Kidney epithelial cell (primary cell): Measurements from ENCODE around the gene QSOX2. TPM values are rescaled to one million over a fixed set of nuclear protein-coding genes. Genes with fewer than 3 reads are reported as not detected.
"Not testable (repeated sequence)": the region's sequence is repeated elsewhere in the genome, so short reads cannot be mapped to it uniquely, and the experiment has no call there.

Experiments used
- DNase-seq: peaks from one replicate; pipeline ENCODE4 v3.0.0-alpha.2; 2010; ENCODE audit warnings: low read depth
- H3K27me3 ChIP-seq: 2 replicates; pipeline ENCODE4 v1.6.0; 2011; ENCODE audit warnings: low read length; ENCODE audit not compliant: control insufficient read depth, insufficient read depth
- H3K36me3 ChIP-seq: 2 replicates; pipeline ENCODE4 v1.5.1; 2011; ENCODE audit warnings: low read length; ENCODE audit not compliant: control insufficient read depth, insufficient read depth
- H3K4me3 ChIP-seq: 2 replicates; pipeline ENCODE4 v1.5.1; 2011; ENCODE audit warnings: low read depth, mild to moderate bottlenecking, control low read depth, low read length
- total RNA-seq: library from RNA; depleted of rRNA; stranded (reverse); fragments of >200 nt; gene quantifications from 2 replicates; pipeline ENCODE4 v1.2.3, GENCODE V29; 2015
- TF ChIP-seq, protein P1 (sequence below): IDR thresholded peaks from 2 replicates; pipeline ENCODE4 v1.5.1; 2011; ENCODE audit warnings: mild to moderate bottlenecking, moderate library complexity, low read length, control low read depth, inconsistent platforms; ENCODE audit not compliant: insufficient read depth, poor library complexity, severe bottlenecking

QSOX2 gene
- total RNA-seq, 1 donor from 2014 or later = 17.3 TPM

DNA sequence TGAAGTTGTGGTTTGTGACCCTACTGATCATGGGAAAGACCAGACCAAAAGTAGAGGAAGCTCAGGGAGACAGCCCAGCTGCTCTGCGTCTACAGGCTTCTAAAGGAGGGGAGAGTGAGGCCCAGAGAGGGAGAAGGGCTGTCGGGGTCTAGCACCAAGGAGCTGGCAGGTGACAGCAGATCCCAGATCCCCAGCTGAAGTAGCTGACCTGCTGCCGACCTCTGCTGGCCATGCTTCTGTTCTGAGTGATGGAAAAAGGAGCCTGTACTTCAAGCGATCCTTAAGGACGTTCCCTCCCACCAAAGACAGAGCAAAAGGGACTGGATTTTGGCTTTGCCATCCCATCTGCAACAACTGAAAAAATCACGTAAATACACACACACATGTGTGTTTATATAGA, 22.7 kb upstream of the QSOX2 start:
- TF ChIP-seq, protein P1, sequence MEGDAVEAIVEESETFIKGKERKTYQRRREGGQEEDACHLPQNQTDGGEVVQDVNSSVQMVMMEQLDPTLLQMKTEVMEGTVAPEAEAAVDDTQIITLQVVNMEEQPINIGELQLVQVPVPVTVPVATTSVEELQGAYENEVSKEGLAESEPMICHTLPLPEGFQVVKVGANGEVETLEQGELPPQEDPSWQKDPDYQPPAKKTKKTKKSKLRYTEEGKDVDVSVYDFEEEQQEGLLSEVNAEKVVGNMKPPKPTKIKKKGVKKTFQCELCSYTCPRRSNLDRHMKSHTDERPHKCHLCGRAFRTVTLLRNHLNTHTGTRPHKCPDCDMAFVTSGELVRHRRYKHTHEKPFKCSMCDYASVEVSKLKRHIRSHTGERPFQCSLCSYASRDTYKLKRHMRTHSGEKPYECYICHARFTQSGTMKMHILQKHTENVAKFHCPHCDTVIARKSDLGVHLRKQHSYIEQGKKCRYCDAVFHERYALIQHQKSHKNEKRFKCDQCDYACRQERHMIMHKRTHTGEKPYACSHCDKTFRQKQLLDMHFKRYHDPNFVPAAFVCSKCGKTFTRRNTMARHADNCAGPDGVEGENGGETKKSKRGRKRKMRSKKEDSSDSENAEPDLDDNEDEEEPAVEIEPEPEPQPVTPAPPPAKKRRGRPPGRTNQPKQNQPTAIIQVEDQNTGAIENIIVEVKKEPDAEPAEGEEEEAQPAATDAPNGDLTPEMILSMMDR = no peak
- Histone ChIP-seq H3K27me3 (peaks cover 33% of the 10 kb centered on the region), H3K4me3 (no peak overlapping the region), H3K36me3 (no peaks in the 10 kb centered on the region)
- no peak for DNase-seq

DNA sequence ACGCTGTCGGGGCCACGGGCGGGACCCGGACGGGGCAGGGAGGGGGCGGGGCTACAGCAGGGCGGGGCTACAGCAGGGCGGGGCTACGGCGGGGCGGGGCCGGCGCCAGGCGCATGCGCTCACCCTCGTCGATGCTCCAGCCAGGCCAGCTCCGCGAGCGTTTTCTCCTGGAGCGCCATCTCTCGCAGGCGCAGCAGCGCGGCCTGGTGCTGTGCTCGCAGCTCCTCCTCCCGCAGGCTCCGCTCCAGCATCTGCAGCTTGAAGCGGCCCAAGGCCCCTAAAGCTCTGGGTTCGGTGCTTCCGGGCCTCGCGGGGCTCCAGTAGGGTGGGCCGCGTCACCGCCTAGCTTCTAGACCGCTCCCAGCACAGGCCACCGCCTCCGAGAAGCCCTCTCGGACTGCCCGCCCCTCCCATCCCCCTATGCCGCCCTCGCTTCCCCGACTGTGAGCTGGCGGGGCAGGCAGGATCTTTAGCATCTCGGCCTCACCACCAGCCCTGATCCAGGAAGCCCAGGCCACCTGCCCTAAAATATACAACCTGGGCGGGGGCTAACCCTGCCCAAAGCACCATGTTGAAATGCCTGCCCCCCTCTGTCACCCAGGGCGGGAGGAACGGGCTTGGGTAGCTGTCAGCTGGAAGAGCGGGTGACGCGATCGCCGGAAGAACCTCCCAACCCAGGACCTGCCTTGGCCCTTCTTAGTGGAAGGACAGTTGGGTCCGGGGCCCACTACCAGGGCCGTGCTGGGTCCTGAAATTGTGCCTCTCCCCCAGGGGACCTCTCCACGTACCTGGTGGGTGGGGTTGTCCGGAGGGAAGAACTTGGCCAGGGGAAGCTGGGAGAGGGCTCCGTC, 21.9 kb upstream of the QSOX2 start:
- DNase-seq = peak; percentile 28
- Histone ChIP-seq H3K27me3 (peaks cover 36% of the 10 kb centered on the region), H3K36me3 (no peaks in the 10 kb centered on the region), H3K4me3 (peak overlapping the region; percentile 38)
- TF ChIP-seq, protein P1 = peak; percentile 27

DNA sequence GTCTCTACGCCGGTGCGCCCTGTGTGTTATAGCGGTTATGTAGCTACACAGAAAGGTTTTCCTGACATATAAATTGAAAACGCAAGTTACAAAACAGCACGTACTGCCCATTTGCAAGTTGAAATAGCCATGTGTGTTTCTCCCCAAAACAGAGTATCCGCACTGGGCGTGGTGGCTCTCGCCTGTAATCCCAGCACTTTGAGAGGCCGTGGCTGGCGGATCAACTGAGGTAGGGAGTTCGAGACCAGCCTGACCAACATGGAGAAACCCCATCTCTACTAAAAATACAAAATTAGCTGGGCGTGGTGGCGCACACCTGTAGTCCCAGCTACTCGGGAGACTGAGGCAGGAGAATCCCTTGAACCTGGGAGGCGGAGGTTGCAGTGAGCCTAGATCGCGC, 21.0 kb upstream of the QSOX2 start:
- H3K27me3 ChIP-seq = peaks cover 45% of the 10 kb centered on the region
- H3K36me3 ChIP-seq, H3K4me3 ChIP-seq, DNase-seq: not testable (repeated sequence)

DNA sequence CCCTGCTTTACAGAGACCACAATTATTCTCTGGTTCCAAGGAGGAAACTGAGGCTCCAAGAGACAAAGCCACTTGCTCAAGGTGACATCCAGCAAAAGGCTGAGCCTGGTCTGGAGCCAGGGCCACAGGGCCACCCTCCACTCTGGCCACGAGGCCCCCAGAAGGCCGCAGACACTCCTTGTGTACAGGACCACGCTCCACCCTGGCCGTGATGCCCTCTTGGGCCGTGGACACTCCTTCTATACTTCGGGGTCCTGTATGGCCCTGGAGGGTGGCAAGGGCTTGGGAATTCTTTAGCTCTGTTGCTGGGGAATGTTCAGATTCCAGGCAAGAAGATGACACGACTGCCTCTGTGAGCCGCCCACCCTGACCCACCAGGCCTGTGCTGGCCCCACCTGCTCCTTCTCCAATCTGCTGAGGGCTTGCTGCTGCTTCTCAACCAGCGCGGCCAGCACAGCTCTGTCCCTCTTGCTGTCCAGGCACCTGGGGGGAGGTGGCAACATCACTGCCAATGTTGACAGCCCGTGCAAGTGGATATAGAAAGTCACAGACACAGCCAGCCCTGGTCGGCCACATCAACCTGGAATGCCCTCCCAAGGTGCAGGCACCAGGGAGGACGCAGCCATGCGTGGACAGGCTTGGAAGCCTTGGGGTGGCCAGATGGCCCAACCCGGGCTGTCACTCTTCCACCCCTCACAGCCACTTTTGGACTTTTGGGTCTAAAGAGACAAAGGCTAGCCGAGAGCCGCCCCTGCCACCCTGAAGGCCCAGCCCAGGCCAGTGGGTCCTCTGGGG, 20.1 kb upstream of the QSOX2 start:
- no peaks in the 10 kb centered on the region for H3K36me3 ChIP-seq
- DNase-seq = no peak
- peaks cover 51% of the 10 kb centered on the region for H3K27me3 ChIP-seq
- H3K4me3 ChIP-seq = no peak overlapping the region
- TF ChIP-seq, protein P1 = no peak

DNA sequence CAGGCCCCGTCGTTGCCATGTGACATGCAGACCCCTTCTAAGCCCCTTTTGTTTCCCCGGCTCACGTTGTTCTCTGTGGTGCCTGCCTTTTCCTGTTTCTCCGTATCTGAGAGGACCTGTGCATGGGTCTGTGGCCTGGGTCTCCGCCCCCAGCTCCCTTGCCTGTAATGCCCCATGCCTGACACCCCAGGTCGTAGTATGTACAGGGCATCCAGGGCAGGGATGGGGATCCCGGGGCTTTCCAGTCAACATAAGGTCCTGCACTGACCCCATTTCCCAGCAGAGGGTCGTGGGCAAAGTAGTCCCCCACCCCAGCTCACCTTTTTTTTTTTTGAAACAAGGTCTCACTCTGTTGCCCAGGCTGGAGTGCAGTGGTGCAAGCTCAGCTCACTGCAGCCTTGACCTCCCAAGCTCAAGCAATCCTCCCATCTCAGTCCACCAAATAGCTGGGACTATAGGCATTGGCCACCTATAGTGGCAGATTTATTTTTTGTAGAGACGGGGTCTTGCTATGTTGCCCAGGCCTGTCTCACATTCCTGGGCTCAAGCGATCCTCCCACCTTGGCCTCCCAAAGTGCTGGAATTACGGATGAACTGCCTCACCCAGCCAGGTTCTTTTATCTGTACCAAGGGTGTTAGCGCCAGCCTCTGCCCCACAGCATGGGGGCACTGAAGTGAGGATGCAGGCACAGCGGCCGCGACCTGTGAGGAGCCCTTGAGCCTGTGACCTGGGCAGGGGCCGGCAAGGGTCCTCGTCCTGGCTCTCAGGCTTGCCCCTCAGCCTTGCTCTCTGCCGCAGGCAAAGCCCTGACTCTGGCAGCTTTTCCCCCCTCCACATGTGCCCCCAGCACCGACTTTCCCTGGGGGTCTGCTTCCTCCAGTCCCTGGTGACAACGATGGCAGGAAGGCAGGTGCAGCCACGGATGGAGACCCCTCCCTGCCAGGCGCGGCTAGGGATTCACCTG, 19.1 kb upstream of the QSOX2 start:
- peaks cover 48% of the 10 kb centered on the region for H3K27me3 ChIP-seq
- H3K36me3 ChIP-seq = no peaks in the 10 kb centered on the region
- TF ChIP-seq, protein P1 = no peak
- no peak for DNase-seq
- no peak overlapping the region for H3K4me3 ChIP-seq
